Measurements from ENCODE around the gene ZNF215.

GRCh38 chr11:6920702-6921101, 5.5 kb upstream of the ZNF215 start, which contains the start of gene OR2D3:
- TF ChIP-seq SPI1 (IDR thresholded peaks at IDR 0.05; ENCODE audit: low read depth, low read length) (no peak), POLR2A (IDR thresholded peaks at IDR 0.05; ENCODE audit: low read depth, low read length) (no peak), TAF1 (IDR thresholded peaks at IDR 0.05; ENCODE audit: low read depth, low read length) (no peak), POLR2AphosphoS5 (IDR thresholded peaks at IDR 0.05; ENCODE audit: low read depth, low read length) (no peak)
